Endothelial cell of umbilical vein (primary cell): ENCODE data around the gene VSIR. TPM values are rescaled to one million over a fixed set of nuclear protein-coding genes. Genes with fewer than 3 reads are reported as not detected.

Experiments
- BruUV-seq: library from RNA; stranded (reverse); fragments of 400-500 nt; replicated peaks from 2 replicates; lab custom pipeline; 2021; lab: Mats Ljungman, UMichigan
- CTCF ChIA-PET: fragments of 300-600, 350-600 bp; sonication (Branson Sonifier 250); formaldehyde crosslinking; loops from one replicate; lab custom pipeline; 2021; ENCODE audit warnings: antibody characterized with exemption, inconsistent platforms; lab: Charles Lee
- POLR2A ChIA-PET: fragments of 300-600, 350-600 bp; sonication (Branson Sonifier 250); formaldehyde crosslinking; loops from one replicate; lab custom pipeline; 2021; ENCODE audit warnings: antibody characterized with exemption, inconsistent platforms; lab: Charles Lee
- DNase-seq: peaks from one replicate; pipeline ENCODE4 v3.0.0-alpha.2; 2011; ENCODE audit warnings: low read depth, low spot score
- FAIRE-seq: peaks from 2 replicates; lab custom pipeline; 2011; peaks lifted over from hg19 to GRCh38; lab: Jason Lieb, UNC
- H2AFZ ChIP-seq: 2 replicates; pipeline ENCODE4 v1.6.0; 2012; ENCODE audit warnings: low read depth, low read length, control low read depth, inconsistent platforms
- H3K27ac ChIP-seq: 2 replicates; pipeline ENCODE4 v1.5.1; 2011; ENCODE audit warnings: low read depth, mild to moderate bottlenecking, control low read depth, low read length, moderate library complexity; ENCODE audit not compliant: insufficient read depth
- H3K27me3 ChIP-seq, 2 experiments: 2 replicates each; pipeline versions ENCODE4 v1.6.0 to v1.6.1; 2011; ENCODE audit warnings: low read length in 2 of 2, mixed read lengths in 1 of 2; ENCODE audit not compliant: control insufficient read depth in 2 of 2, insufficient read depth in 2 of 2
- H3K36me3 ChIP-seq, 2 experiments: 2 replicates in 1 of 2; 3 replicates in 1 of 2; pipeline ENCODE4 v1.5.1; 2011; ENCODE audit warnings: low read length in 2 of 2, mild to moderate bottlenecking in 1 of 2, moderate library complexity in 1 of 2; ENCODE audit not compliant: control insufficient read depth in 2 of 2, insufficient read depth in 2 of 2; ENCODE audit errors: extremely low read depth in 1 of 2
- H3K4me1 ChIP-seq: 3 replicates; pipeline ENCODE4 v1.5.1; 2011; ENCODE audit warnings: mild to moderate bottlenecking, low read length; ENCODE audit not compliant: control insufficient read depth, insufficient read depth; ENCODE audit errors: extremely low read depth
- H3K4me2 ChIP-seq: 2 replicates; pipeline ENCODE4 v1.6.1; 2011; ENCODE audit warnings: low read length, control low read depth, mixed read lengths; ENCODE audit not compliant: insufficient read depth
- H3K4me3 ChIP-seq, 3 experiments: fragments of 200-600 bp in 1 of 3; sonication (generic), shearing (Covaris generic) in 1 of 3; replicated peaks in 1 of 3; 2 replicates each; pipeline ENCODE4 v1.5.1; 2011 to 2016; ENCODE audit warnings: control low read depth in 3 of 3, low read length in 3 of 3, mild to moderate bottlenecking in 2 of 3, inconsistent platforms in 1 of 3, low read depth in 1 of 3, moderate library complexity in 1 of 3; ENCODE audit not compliant: insufficient read depth in 1 of 3
- H3K79me2 ChIP-seq: 2 replicates; pipeline ENCODE4 v1.6.0; 2012; ENCODE audit warnings: low read length, inconsistent platforms; ENCODE audit not compliant: control insufficient read depth, insufficient read depth
- H3K9ac ChIP-seq: replicated peaks from 2 replicates; pipeline ENCODE3; 2011; ENCODE audit warnings: low read length, control low read depth; ENCODE audit not compliant: insufficient read depth; ENCODE audit errors: extremely low read depth
- H3K9me1 ChIP-seq: replicated peaks from 3 replicates; pipeline ENCODE4 v1.6.0; 2011; ENCODE audit warnings: mild to moderate bottlenecking, low read length; ENCODE audit not compliant: control insufficient read depth, insufficient read depth; ENCODE audit errors: extremely low read depth
- H3K9me3 ChIP-seq: replicated peaks from 2 replicates; pipeline ENCODE4 v1.5.1; 2012; ENCODE audit warnings: low read length, inconsistent platforms; ENCODE audit not compliant: control insufficient read depth, insufficient read depth
- H4K20me1 ChIP-seq: replicated peaks from 2 replicates; pipeline ENCODE3; 2011; ENCODE audit warnings: mild to moderate bottlenecking, low read length; ENCODE audit not compliant: control insufficient read depth, insufficient read depth; ENCODE audit errors: extremely low read depth
- CTCF ChIP-seq, 2 donors: IDR thresholded peaks; 1 replicate in 1 of 2; 2 replicates in 1 of 2; pipeline ENCODE4 v1.5.1; 2011; ENCODE audit warnings: low read length in 2 of 2, mild to moderate bottlenecking in 2 of 2, moderate library complexity in 2 of 2, control low read depth in 1 of 2, inconsistent platforms in 1 of 2, low read depth in 1 of 2; ENCODE audit not compliant: insufficient read depth in 1 of 2; ENCODE audit errors: extremely low read depth in 1 of 2
- POLR2AphosphoS5 ChIP-seq: IDR thresholded peaks from 2 replicates; pipeline ENCODE4 v1.6.1; 2012; ENCODE audit warnings: low read depth, mild to moderate bottlenecking, control low read depth, low read length, moderate library complexity; ENCODE audit not compliant: insufficient read depth
- dilution Hi-C: fragments of 300-500 bp; cut with MboI; formaldehyde crosslinking; loops from one replicate; pipeline ENCODE4 v1.15.0; 2019; ENCODE audit warnings: low sequenced_read_pairs; ENCODE audit not compliant: extremely low pct_ligation_motif_present
- intact Hi-C: fragments of 100-400 bp; cut with micrococcal nuclease; formaldehyde crosslinking; loops from one replicate; pipeline ENCODE4 v1.10.0; 2022
- polyA plus RNA-seq, 4 experiments: library from polyadenylated mRNA; depleted of rRNA in 3 of 4; stranded (reverse) in 3 of 4; unstranded in 1 of 4; fragments of >200 nt; gene quantifications; 2 replicates each; pipeline versions ENCODE4 v1.2.1 to v1.2.3, GENCODE V29; 2011 to 2012; ENCODE audit warnings: missing spikeins in 1 of 4
- total RNA-seq: library from RNA; stranded (reverse); gene quantifications from 2 replicates; pipeline ENCODE4 v1.2.3, GENCODE V29; 2021

Gene VSIR
- total and polyA plus RNA-seq, 2 donors (not counting 3 experiments of a cell fraction or from before 2014, with no cell fraction given) = 4.9 to 6.3 TPM

- ChIA-PET POLR2A (interaction anchor here (1.1 kb wide), 1 partner anchor 9 kb away, joined by 3 read pairs; no protein-coding TSS in a partner anchor), CTCF (interaction anchor here (0.8 to 1.9 kb wide), 6 partner anchors 10 to 197 kb away, joined by 3 to 8 read pairs (median 4); no protein-coding TSS in a partner anchor)
- Histone ChIP-seq H3K27ac (peak overlapping the region; percentile 79), H3K9me1 (no peaks in the 10 kb centered on the region), H3K9ac (peak overlapping the region; percentile 45), H4K20me1 (no peaks in the 10 kb centered on the region), H3K4me1 (peaks cover 34% of the 10 kb centered on the region), H3K27me3 (no peaks in the 10 kb centered on the region), H3K79me2 (no peaks in the 10 kb centered on the region), H3K4me2 (peak overlapping the region; percentile 18), H2AFZ (peak overlapping the region; percentile 58), H3K36me3 (no peaks in the 10 kb centered on the region), H3K4me3 (no peak overlapping the region), H3K9me3 (no peaks in the 10 kb centered on the region)
- no TSS peak for BruUV-seq
- intact Hi-C loops (loop anchor here (2.0 kb wide), 2 partner anchors 18 to 42 kb away; no protein-coding TSS in a partner anchor), dilution Hi-C loops (no loop called here)
- TF ChIP-seq POLR2AphosphoS5 (peak; percentile 52), CTCF (IDR thresholded peaks at IDR 0.05; ENCODE audit: extremely low read depth in 1 of 2, insufficient read depth in 1 of 2, low read depth in 1 of 2, low read length in 2 of 2) (no peak)
- DNase-seq = peak; percentile 54
- FAIRE-seq = peak; percentile 88
These were observed 6.5 kb downstream of the VSIR start for GRCh38 chr10:71766717-71767419.
